IMR-90 (cell line): ENCODE measurements around the gene TMEM26.

Experiments used
- RAD21 ChIP-seq: IDR thresholded peaks from 2 replicates; pipeline ENCODE4 v1.6.1; 2012; ENCODE audit warnings: low read length, improper control_type of control experiment
- TF ChIP-seq, protein P1 (sequence below): conservative IDR thresholded peaks from 2 replicates; pipeline ENCODE4 v1.5.1; 2012; ENCODE audit warnings: mild to moderate bottlenecking, low read depth, low read length, improper control_type of control experiment

- TF ChIP-seq, protein P1, sequence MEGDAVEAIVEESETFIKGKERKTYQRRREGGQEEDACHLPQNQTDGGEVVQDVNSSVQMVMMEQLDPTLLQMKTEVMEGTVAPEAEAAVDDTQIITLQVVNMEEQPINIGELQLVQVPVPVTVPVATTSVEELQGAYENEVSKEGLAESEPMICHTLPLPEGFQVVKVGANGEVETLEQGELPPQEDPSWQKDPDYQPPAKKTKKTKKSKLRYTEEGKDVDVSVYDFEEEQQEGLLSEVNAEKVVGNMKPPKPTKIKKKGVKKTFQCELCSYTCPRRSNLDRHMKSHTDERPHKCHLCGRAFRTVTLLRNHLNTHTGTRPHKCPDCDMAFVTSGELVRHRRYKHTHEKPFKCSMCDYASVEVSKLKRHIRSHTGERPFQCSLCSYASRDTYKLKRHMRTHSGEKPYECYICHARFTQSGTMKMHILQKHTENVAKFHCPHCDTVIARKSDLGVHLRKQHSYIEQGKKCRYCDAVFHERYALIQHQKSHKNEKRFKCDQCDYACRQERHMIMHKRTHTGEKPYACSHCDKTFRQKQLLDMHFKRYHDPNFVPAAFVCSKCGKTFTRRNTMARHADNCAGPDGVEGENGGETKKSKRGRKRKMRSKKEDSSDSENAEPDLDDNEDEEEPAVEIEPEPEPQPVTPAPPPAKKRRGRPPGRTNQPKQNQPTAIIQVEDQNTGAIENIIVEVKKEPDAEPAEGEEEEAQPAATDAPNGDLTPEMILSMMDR = no peak
- TF ChIP-seq RAD21 = no peak
Observed at GRCh38 chr10:61391281-61391680, 61.9 kb downstream of the TMEM26 start.
